A549 treated with DMSO at 1 μM for 4 hours (cell line): Measurements from ENCODE around the gene YBX1. TPM values are rescaled to one million over a fixed set of nuclear protein-coding genes. Genes with fewer than 3 reads are reported as not detected.

Experiments used
- total RNA-seq: library from RNA; stranded (reverse); fragments of 200-300 nt; extraction: Qiagen RNA extraction; gene quantifications from 5 replicates; pipeline ENCODE4 v1.2.3, GENCODE V29; 2022; ENCODE audit warnings: low read depth

The YBX1 gene
- 733 to 810 TPM (median 766 TPM) in 5 replicates for total RNA-seq

GRCh38 chr1:42681741-42682483 lies at the start of gene YBX1:
YBX1 (plus strand) TSS chr1:42682418; CDS start chr1:42682566, 148 bp downstream.

GRCh38 chr1:42657981-42658876 lies 24.0 kb upstream of the YBX1 start, which contains the start of gene PPIH:
PPIH (plus strand) TSS chr1:42658423; CDS start chr1:42658447, 24 bp downstream.

GRCh38 chr1:42739753-42740700 lies 57.8 kb downstream of the YBX1 start, which contains the start of gene CLDN19:
CLDN19 (minus strand) TSS chr1:42740236; CDS start chr1:42740063, 173 bp downstream.

Other genes with a start within 250 kb of the YBX1 start
- 0.17 to 0.53 TPM (median 0.44 TPM) in 5 replicates for gene ZMYND12, start 226.4 kb upstream of the YBX1 start, total RNA-seq
- 33.6 to 42.0 TPM (median 35.8 TPM) in 5 replicates for gene PPCS, start 225.9 kb upstream of the YBX1 start, total RNA-seq
- gene CCDC30, start 219.1 kb upstream of the YBX1 start, total RNA-seq = 0.46 to 1.0 TPM (median 0.77 TPM) in 5 replicates
- gene PPIH, start 24.0 kb upstream of the YBX1 start, total RNA-seq = 59.9 to 64.2 TPM (median 62.6 TPM) in 5 replicates
- gene CLDN19, start 57.8 kb downstream of the YBX1 start, total RNA-seq = not detected in 5 replicates
- gene P3H1, start 84.6 kb downstream of the YBX1 start, total RNA-seq = 29.7 to 34.1 TPM (median 31.2 TPM) in 5 replicates
- 3.3 to 5.0 TPM (median 4.6 TPM) in 5 replicates for gene C1orf50, start 84.8 kb downstream of the YBX1 start, total RNA-seq
- 0.07 to 0.15 TPM (median 0.09 TPM) in 5 replicates for gene TMEM269, start 102.6 kb downstream of the YBX1 start, total RNA-seq
- gene ERMAP, start 134.7 kb downstream of the YBX1 start, total RNA-seq = 3.5 to 4.6 TPM (median 3.9 TPM) in 5 replicates
- 11.2 to 17.1 TPM (median 14.3 TPM) in 5 replicates for gene SVBP, start 135.0 kb downstream of the YBX1 start, total RNA-seq
- gene ZNF691, start 164.2 kb downstream of the YBX1 start, total RNA-seq = 5.8 to 7.7 TPM (median 6.8 TPM) in 5 replicates